ENCODE measurements around the gene TMTC1.

GRCh38 chr12:29781188-29781587 is 2.6 kb downstream of the TMTC1 start:
- TF ChIP-seq, protein P1, sequence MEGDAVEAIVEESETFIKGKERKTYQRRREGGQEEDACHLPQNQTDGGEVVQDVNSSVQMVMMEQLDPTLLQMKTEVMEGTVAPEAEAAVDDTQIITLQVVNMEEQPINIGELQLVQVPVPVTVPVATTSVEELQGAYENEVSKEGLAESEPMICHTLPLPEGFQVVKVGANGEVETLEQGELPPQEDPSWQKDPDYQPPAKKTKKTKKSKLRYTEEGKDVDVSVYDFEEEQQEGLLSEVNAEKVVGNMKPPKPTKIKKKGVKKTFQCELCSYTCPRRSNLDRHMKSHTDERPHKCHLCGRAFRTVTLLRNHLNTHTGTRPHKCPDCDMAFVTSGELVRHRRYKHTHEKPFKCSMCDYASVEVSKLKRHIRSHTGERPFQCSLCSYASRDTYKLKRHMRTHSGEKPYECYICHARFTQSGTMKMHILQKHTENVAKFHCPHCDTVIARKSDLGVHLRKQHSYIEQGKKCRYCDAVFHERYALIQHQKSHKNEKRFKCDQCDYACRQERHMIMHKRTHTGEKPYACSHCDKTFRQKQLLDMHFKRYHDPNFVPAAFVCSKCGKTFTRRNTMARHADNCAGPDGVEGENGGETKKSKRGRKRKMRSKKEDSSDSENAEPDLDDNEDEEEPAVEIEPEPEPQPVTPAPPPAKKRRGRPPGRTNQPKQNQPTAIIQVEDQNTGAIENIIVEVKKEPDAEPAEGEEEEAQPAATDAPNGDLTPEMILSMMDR (IDR thresholded peaks at IDR 0.05): no peak
- no peak for TF ChIP-seq POLR2A (IDR thresholded peaks at IDR 0.05)
